Thyroid gland (tissue), 4 donors: ENCODE measurements around the gene NEK3. TPM values are rescaled to one million over a fixed set of nuclear protein-coding genes. Genes with fewer than 3 reads are reported as not detected.

Source experiments
- DNase-seq, 2 donors: peaks; one replicate each; pipeline ENCODE4 v3.0.0-alpha.2; 2019
- H3K27ac ChIP-seq, 3 donors: fragments of 200-600 bp; sonication (generic); 1 replicate in 2 of 3; 2 replicates in 1 of 3; pipeline ENCODE4 v1.5.1; 2016 to 2019; ENCODE audit warnings: mild to moderate bottlenecking in 1 of 3, moderate library complexity in 1 of 3
- H3K27me3 ChIP-seq: fragments of 200-600 bp; sonication (generic); one replicate; pipeline ENCODE4 v1.5.1; 2019
- H3K36me3 ChIP-seq, 2 donors: fragments of 200-600 bp; sonication (generic); one replicate each; pipeline ENCODE4 v1.5.1; 2016 to 2019
- H3K4me1 ChIP-seq, 2 donors: fragments of 200-600 bp; sonication (generic); one replicate each; pipeline ENCODE4 v1.5.1; 2017 to 2019
- H3K4me3 ChIP-seq, 3 donors: fragments of 200-600 bp; sonication (generic); replicated peaks in 1 of 3; 1 replicate in 2 of 3; 2 replicates in 1 of 3; pipeline ENCODE4 v1.5.1; 2016; ENCODE audit warnings: mild to moderate bottlenecking in 1 of 3
- H3K9me3 ChIP-seq: fragments of 200-600 bp; sonication (generic); one replicate; pipeline ENCODE4 v1.5.1; 2017
- POLR2A ChIP-seq, 2 donors: fragments of 450-650 bp; IDR thresholded peaks; one replicate each; pipeline ENCODE4 v1.6.1; 2017; ENCODE audit warnings: antibody characterized with exemption in 2 of 2, mild to moderate bottlenecking in 2 of 2, moderate library complexity in 1 of 2
- WGBS, 2 donors: methylation state at CpG; one replicate each; pipeline ENCODE4 v1.1.5; 2017; 5-methylcytosine and 5-hydroxymethylcytosine counted together
- intact Hi-C: fragments of 100-400 bp; cut with DNase I; formaldehyde crosslinking; loops from one replicate; pipeline ENCODE4 v1.15.1; 2023
- total RNA-seq, 4 donors: library from RNA; depleted of rRNA; stranded (reverse); fragments of >200 nt; gene quantifications; one replicate each; pipeline ENCODE4 v1.2.3, GENCODE V29; 2016
- TF ChIP-seq, protein P1 (sequence below), 6 experiments: fragments of 200-600 bp in 3 of 6; fragments of 450-650 bp in 3 of 6; sonication (generic) in 3 of 6; IDR thresholded peaks; one replicate each; pipeline ENCODE4 v1.5.1; 2016 to 2019; ENCODE audit warnings: antibody characterized with exemption in 6 of 6, mild to moderate bottlenecking in 2 of 6, inconsistent platforms in 1 of 6, moderate library complexity in 1 of 6

The NEK3 gene
- total RNA-seq, 4 donors from 2014 or later, result 5.7 to 14.8 (median 10.4) TPM

DNA sequence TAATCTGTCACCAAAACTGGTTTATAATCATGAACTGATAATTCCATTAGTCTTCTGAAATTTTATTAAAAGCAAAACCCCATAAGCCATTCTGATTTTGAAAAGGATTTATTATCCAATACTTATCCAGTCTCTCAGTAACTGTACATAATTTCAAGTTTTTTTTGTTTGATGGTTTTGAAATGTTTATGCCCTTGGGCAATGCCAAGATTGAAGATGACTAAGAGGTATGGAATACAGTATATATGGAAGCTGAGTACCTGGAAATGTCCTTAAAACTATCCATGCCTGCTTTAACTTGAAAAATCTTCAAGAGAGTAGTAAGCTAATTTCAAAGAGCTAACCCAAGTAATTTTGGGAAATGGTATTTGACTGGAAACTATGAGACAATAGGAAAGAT is 28.8 kb downstream of the NEK3 start:
- Histone ChIP-seq H3K36me3 (peaks cover 0 to 15% of the 10 kb centered on the region in 2 donors), H3K27ac (no peak overlapping the region), H3K9me3 (no peaks in the 10 kb centered on the region)

DNA sequence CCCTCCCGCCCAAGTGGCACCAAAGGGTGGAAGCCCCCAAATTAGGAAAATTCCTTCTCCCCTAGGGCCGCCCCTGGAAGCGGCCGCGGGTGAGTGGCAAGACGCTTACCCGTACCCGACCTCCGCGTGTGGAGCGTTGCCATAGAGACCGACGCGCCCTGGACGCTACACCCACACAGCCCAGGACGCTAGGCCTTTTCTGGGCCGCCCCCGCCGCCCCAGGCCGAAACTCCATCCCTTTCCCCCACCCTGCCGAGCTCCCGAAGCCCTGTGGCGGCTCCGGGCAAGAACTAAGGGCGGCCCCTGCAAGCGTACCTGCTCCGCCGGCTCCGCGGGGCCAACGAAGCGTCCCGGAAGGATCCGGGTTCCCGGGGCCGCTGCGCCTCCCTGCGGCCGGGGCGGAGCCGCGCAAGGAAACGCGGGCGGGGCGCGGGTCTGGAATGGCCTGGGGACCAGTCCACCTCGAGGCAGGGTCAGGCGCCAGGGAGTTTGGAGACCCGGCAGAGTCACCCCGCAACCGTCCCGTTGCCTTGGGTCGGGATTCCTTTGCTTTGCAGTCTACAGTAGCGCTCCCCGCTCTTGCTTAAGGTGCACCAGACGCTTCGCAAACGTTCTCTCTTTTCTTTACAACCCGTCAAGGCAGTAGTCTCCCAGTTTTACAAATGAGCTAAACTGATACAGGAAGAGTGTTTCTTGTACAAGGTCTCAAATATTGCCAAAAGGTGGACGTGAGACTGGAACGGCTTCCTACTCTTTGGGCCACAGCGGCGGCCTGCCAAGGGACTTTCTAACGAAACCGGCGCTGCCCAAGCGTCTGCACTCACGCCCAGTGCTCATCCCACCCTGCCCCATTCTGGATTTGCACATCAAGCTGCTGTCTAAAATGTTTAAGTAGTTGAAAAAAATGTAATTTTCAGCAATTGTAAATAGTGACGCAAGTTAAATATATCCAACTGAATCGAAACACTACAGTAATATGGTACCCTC is 30.4 kb downstream of the NEK3 start, which contains the start of gene NEK5:
Gene NEK5 (minus strand): TSS at position 360 of the 987 bp plus-strand sequence. CDS start 1,591 bp downstream, outside the sequence.
- H3K4me1 ChIP-seq, result peaks cover 0 to 9% of the 10 kb centered on the region in 2 donors
- H3K4me3 ChIP-seq, result peak within 1 kb of the TSS; percentile 5 to 61 (median 60)
- TF ChIP-seq, protein P1, sequence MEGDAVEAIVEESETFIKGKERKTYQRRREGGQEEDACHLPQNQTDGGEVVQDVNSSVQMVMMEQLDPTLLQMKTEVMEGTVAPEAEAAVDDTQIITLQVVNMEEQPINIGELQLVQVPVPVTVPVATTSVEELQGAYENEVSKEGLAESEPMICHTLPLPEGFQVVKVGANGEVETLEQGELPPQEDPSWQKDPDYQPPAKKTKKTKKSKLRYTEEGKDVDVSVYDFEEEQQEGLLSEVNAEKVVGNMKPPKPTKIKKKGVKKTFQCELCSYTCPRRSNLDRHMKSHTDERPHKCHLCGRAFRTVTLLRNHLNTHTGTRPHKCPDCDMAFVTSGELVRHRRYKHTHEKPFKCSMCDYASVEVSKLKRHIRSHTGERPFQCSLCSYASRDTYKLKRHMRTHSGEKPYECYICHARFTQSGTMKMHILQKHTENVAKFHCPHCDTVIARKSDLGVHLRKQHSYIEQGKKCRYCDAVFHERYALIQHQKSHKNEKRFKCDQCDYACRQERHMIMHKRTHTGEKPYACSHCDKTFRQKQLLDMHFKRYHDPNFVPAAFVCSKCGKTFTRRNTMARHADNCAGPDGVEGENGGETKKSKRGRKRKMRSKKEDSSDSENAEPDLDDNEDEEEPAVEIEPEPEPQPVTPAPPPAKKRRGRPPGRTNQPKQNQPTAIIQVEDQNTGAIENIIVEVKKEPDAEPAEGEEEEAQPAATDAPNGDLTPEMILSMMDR (IDR thresholded peaks at IDR 0.05), result peak in 5 of 6 experiments; percentile 48 to 86 (median 74)
- TF ChIP-seq POLR2A (IDR thresholded peaks at IDR 0.05), result no peak
- H3K27ac ChIP-seq, result peak within 1 kb of the TSS in 1 of 3 donors; percentile 24
- WGBS, 2 donors, result 18 to 22% methylated on average over 37 to 41 of the region's 71 CpGs
- DNase-seq, result peak; percentile 67 to 74
- intact Hi-C loops, result loop anchor here (5.0 to 10.0 kb wide), 3 partner anchors 127 to 294 kb away; no protein-coding TSS in a partner anchor
- no peaks in the 10 kb centered on the region for H3K27me3 ChIP-seq
- H3K9me3 ChIP-seq, result no peaks in the 10 kb centered on the region
- peaks cover 0 to 3% of the 10 kb centered on the region in 2 donors for H3K36me3 ChIP-seq

More for the DNA sequence above, 28.8 kb downstream of the NEK3 start:
- peaks cover 0 to 9% of the 10 kb centered on the region in 2 donors for H3K4me1 ChIP-seq
- no peak for TF ChIP-seq POLR2A (IDR thresholded peaks at IDR 0.05)
- TF ChIP-seq, protein P1 (IDR thresholded peaks at IDR 0.05), result no peak
- intact Hi-C loops, result no loop called here
- H3K4me3 ChIP-seq, result no peak overlapping the region
- no peak for DNase-seq
- no peaks in the 10 kb centered on the region for H3K27me3 ChIP-seq

DNA sequence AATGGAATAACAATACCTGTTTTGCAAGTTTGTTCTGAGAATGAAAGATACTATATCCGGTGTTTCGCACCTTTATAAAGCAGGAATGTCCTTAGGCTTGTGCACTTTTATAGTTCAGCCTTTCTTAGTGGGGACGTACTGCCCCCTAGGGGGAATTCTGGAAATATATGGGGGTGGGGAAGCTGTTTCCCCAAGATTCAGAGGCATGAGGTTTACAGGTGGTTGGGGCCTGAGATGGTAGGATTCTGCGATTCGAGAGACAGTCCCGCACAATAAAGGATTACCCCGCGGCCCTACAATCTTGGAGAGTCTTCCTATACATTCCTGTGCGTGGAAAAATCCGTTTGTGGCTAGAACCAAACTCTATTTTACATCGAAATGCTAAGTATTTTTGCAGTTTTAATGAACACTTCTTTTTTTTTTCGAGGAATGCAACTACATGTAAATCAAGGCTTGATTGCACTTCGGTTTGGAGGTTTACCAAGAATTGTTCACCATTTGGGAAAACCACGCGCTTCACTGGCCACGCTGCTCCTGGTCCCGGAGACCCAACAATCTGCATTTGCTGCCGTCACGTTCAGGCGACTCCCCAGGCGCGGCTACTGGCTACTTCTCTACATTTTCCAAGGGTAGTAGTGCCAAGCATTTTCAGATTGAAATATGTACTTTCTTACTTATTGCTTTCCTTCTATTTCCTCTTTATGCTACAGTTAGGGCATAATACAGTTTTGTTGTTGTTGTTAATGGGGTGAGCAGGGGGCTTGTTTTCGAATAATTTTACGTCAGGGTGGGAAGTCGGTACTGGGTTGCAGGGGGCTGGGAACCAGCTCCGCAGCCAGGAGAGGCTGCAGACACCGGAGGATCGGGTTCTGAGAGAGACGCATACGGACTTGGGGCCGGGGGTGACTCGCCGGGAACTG is 31.4 kb downstream of the NEK3 start:
- Histone ChIP-seq H3K36me3 (peaks cover 0 to 3% of the 10 kb centered on the region in 2 donors), H3K4me3 (peak overlapping the region; percentile 5 to 61 (median 60)), H3K4me1 (peaks cover 0 to 9% of the 10 kb centered on the region in 2 donors), H3K9me3 (no peaks in the 10 kb centered on the region), H3K27me3 (no peaks in the 10 kb centered on the region), H3K27ac (peak overlapping the region in 1 of 3 donors; percentile 24)
- intact Hi-C loops, result loop anchor here (5.0 to 10.0 kb wide), 3 partner anchors 126 to 293 kb away; no protein-coding TSS in a partner anchor
- peak; percentile 57 to 59 for DNase-seq
- TF ChIP-seq, protein P1 (IDR thresholded peaks at IDR 0.05), result peak; percentile 35 to 90 (median 80)
- TF ChIP-seq POLR2A (IDR thresholded peaks at IDR 0.05), result no peak
- WGBS, 2 donors, result 1 to 2% methylated on average over 29 to 33 of the region's 33 CpGs

DNA sequence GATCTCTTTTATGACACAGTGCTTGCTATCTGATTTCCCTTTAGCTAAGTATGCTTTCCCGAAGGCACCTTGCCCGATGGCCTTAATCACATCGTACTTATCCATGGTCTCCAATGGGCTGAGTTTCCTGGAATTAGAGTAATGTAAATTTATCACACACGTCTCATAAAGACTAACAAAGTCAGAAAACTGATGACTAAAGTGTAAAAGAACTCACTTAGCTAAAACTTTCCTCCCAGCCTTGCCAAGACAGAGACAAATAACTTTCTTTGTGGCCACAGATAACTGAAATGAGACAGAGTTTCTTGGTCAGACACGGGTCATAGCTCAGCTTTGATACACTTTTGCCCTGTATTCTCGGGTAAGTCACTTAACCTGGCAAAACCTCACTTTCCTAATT is 32.0 kb downstream of the NEK3 start:
- TF ChIP-seq, protein P1 (IDR thresholded peaks at IDR 0.05), result no peak
- no peak for TF ChIP-seq POLR2A (IDR thresholded peaks at IDR 0.05)
- DNase-seq, result no peak
- no peaks in the 10 kb centered on the region for H3K36me3 ChIP-seq
- peaks cover 0 to 9% of the 10 kb centered on the region in 2 donors for H3K4me1 ChIP-seq
- no peaks in the 10 kb centered on the region for H3K27me3 ChIP-seq
- 49 to 62% methylated on average over 6 of the region's 6 CpGs for WGBS, 2 donors
- no peak overlapping the region for H3K27ac ChIP-seq
- intact Hi-C loops, result loop anchor here (5.0 to 10.0 kb wide), 3 partner anchors 125 to 293 kb away; no protein-coding TSS in a partner anchor
- H3K9me3 ChIP-seq, result no peaks in the 10 kb centered on the region
- no peak overlapping the region for H3K4me3 ChIP-seq
